GM12892 (cell line): ENCODE results near the gene YY1.

ENCODE experiments used
- POLR2A ChIP-seq: IDR thresholded peaks from 2 replicates; pipeline ENCODE4 v1.6.1; 2011; ENCODE audit warnings: low read depth, low read length, control low read depth
- POLR2AphosphoS5 ChIP-seq: IDR thresholded peaks from 2 replicates; pipeline ENCODE4 v1.6.1; 2011; ENCODE audit warnings: low read depth, low read length, control low read depth
- TAF1 ChIP-seq: IDR thresholded peaks from 2 replicates; pipeline ENCODE4 v1.6.1; 2011; ENCODE audit warnings: low read depth, mild to moderate bottlenecking, control low read depth, low read length, borderline replicate concordance

DNA sequence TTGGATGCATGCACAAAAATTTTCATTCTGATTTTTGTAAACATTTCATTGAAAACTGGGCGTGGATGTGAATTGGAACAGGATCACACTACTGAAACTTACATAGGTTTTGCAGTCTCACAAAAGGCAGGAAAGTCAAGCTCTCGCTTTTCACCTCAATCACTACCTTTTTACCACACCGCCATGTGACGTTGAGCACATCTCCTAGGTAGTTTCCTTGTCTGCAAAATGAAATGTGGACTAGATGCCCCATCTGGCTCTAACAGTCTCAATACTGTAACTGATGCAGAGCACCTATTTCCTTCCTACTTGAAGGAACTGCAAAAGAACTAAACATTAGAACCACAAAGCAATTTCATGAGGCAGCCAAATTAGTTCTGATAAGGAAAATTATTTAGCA lies 4.4 kb upstream of the YY1 start:
- TF ChIP-seq POLR2A, result no peak
- no peak; the same call in 1 of the 2 replicates for TF ChIP-seq POLR2AphosphoS5
- TF ChIP-seq TAF1, result no peak
